Subcutaneous adipose tissue (tissue), 4 donors: ENCODE data around the gene GPR17. TPM values are rescaled to one million over a fixed set of nuclear protein-coding genes. Genes with fewer than 3 reads are reported as not detected.

Experiments
- total RNA-seq, 4 donors: library from RNA; depleted of rRNA; stranded (reverse); fragments of >200 nt; gene quantifications; one replicate each; pipeline ENCODE4 v1.1.0, GENCODE V29; 2016
- TF ChIP-seq, protein P1 (sequence below): fragments of 450-650 bp; IDR thresholded peaks from one replicate; pipeline ENCODE4 v1.5.1; 2016; ENCODE audit warnings: low read depth, mild to moderate bottlenecking, control low read depth, antibody characterized with exemption, moderate library complexity

GPR17 gene
- total RNA-seq, 4 donors from 2014 or later: not detected

DNA sequence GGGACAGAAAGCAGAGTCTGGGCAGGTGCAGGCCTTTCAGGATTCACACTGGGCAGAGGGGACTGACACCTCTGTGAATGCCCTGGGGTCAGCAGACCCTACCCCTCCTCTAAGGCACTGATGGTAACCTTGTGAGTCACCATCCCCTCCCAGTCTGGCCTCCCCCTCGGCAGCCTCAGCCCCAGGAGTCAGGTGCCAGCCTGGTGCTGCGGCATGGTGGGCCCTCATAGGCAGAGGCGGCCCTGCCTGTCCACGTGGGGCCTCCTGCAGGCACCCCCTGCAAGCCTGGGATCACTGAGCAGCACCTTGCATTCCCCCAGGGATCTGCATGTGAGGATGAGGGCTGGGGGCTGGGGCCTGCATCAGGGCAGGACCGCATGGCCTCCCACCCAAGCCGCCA lies 4.8 kb upstream of the GPR17 start:
- TF ChIP-seq, protein P1, sequence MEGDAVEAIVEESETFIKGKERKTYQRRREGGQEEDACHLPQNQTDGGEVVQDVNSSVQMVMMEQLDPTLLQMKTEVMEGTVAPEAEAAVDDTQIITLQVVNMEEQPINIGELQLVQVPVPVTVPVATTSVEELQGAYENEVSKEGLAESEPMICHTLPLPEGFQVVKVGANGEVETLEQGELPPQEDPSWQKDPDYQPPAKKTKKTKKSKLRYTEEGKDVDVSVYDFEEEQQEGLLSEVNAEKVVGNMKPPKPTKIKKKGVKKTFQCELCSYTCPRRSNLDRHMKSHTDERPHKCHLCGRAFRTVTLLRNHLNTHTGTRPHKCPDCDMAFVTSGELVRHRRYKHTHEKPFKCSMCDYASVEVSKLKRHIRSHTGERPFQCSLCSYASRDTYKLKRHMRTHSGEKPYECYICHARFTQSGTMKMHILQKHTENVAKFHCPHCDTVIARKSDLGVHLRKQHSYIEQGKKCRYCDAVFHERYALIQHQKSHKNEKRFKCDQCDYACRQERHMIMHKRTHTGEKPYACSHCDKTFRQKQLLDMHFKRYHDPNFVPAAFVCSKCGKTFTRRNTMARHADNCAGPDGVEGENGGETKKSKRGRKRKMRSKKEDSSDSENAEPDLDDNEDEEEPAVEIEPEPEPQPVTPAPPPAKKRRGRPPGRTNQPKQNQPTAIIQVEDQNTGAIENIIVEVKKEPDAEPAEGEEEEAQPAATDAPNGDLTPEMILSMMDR: no peak

DNA sequence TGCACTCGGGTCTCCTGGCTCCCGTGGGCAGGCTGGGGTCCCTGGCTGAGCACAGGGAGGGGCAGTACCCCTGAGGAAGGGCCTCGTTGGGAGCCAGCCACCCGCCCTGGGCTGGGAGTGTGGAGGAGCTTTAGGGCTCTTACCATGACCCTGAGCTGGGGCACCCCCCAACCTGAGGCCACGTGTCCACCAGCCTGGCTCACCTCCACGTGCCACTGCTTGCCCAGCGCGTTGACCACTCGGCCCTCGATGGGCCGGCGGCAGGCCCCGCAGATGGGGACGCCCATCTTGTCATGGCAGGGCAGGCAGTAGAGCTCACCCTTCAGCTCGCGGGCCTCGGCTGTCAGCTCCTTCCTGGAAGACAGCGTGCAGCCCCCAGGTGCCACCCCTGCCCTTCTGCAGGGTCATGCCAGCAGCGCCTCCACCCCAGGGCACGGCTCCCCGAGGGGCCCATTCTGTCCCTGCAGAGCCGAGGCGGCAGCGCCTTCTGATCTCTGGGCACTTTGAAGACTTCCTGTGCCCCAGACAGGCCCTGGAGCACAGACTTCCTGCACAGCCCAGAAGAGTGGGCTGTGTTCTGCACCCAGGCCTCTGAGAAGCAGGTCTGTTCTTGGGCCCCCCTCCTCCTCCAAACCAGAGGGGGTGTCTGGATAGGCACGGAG lies 4.0 kb upstream of the GPR17 start:
- TF ChIP-seq, protein P1: no peak

DNA sequence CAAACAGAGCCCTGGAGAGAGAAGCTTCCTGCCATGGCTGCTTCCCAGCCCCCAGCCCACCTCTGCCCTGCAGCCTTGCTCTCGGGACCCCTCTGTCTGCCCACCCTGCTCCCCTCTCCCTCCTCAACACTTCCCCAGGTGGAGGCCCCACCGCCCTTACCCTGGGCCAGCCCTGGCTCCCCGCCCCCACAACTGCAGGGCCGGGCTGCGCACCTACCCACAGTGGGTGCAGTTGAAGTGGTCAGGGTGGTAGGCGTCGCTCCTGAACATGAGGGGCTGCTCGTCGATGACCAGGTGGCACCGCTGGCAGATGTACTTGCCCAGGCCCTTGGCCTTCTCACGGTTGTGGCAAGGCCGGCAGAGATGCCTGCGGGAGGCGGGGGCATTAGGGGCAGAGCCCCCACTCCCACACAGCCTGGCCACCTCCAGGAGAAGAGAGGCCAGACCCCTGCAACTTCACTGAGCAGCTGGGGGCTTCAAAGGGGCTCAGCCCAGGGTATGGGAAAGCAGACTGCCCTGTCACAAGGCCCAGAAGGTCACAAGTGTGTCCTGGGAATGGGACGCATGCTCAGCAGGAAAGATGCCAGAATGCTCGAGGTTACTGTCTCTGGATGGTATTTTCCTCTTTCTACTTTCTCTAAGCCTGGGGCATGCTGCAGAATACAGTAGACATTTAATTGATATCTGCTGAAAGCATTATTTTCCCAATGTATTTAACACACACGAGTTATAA lies 3.1 kb upstream of the GPR17 start:
- TF ChIP-seq, protein P1: no peak

DNA sequence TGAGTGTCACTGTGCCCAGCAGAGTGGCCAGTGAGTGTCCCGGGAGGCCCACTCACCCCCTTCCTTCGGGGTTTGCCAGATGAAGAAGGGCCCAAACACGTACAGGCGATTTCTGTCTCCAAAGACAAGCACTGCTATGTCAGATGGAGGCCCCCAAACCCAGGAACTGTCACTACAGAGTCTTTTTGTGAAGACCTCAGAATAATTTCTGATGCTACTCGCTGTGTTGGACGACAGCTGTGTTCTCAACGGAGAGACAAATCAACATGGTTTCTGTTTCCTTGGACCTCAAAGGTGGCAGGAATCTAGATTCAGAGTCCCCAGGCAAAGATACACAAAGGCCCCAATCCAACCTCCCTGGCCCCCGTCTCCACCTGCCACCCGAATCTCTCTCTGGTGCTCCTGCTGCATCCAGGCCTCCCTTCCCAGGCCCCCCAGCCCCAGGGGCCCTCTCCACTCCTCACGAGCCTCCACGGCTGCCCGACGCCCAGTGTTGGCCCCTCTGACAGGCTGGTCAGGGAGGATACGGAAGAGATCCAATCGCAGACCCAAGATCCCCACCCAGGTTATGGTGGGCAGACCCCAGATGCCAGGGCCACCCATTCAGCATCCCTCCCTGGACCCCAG lies 2.4 kb upstream of the GPR17 start:
- TF ChIP-seq, protein P1: no peak

DNA sequence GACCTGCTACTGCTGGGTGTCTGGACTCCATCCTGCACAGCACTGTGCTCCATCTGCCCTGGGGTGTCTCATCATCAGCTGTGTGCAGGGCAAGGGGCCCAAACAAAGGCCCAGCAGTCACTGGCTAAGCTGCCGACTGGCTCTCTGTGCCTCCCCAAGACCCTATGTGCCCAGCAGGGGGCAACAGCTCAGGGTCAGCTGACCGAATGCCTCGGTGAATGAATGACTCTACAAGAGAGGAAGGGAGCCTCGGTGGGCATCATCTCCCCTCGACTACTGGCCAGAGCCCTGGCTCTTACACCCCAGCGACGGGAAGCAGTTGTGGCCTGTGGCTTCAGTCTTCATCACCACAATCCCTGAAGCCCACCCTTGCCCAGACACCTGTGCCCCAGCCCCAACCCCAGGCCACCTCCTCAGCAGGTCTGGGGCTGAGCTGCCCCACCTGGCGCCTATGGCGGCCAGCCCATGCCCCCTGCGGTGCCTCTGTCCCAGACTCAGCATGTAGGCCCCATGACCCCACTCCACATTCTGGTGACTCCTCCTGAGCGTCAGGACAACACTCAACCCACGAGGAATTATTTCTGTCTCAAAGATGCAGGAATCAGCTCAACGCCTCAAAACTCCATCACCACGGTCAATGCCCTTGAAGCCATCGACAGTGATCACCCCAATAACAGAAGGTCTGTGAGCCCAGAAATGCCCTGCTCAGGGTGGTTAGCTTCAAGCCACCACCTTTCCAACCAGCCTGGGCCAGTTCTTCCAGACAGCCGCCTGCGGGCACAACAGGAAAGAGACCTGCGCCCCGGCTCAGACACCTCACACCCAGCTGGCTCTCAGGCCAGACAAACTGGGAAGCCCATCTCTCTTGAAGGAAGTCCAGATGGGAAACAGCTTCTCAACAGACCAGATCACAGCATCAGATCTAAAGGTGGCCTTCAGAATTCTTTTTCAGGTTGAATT lies 1.6 kb upstream of the GPR17 start:
- TF ChIP-seq, protein P1: no peak

DNA sequence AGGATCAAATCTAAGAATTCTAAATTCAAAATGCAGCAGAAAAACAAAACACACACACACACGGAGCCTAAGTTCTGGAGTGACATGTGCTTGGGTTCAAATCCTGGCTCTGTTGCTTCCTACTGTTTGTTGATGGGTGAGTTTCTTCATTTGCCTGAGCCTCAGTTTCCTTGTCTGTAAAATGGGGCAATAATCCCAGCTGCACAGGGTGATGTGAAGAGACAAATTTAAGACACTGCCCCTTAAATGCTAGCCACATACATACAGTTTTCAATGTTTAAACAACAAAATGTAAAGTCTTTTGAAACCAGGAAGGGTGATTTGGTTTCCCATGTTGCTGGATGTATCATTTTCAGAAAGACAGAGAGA lies 943 bp upstream of the GPR17 start:
- TF ChIP-seq, protein P1: no peak
